ENCODE measurements around the gene SPEF1. TPM values are rescaled to one million over a fixed set of nuclear protein-coding genes. Genes with fewer than 3 reads are reported as not detected.

SPEF1 gene
- total and polyA plus RNA-seq, 2 experiments from 2014 or later, result 0.63 TPM; not detected in 1

DNA sequence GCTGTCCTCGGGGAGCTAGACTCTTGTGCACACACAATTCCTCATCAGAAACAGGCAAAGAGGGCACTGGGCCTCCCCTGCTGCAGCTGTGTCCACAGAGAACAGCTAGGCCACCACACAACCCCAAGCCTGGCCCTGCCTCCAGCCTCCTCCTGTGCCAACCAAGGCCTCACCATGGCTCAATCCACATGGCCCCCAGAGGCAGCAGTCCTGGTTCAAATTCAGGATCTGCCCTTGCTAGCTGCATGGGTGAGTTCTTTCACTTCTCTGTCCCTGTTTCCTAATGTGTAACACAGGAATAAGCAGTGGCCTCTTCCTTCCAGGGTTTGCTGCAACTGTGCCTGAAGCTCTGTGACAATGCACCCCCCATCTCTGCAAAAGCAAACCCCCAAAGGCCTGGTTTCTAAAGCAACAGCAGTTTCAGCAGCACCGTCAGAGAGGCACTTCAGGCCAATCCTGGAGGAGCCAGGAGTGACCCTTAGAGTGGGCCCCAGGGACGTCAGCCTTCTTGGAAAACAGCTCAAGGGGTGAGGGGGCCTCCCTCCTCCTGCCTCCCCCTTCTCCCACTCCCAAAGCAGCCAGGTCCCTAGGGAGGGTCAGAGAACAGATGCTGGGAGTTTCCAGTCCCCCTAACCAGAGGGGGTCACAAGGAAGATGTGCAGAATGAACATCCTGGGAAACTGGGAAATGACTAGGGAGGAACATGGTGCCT lies 15.9 kb downstream of the SPEF1 start:
- Histone ChIP-seq H3K4me3 (no peak overlapping the region), H3K79me2 (no peaks in the 10 kb centered on the region), H3K36me3 (replicated peaks; ENCODE audit: insufficient read depth, low read depth) (no peaks in the 10 kb centered on the region), H3K9me2 (replicated peaks; ENCODE audit: insufficient read depth) (no peaks in the 10 kb centered on the region), H3K4me1 (ENCODE audit: insufficient read depth) (peaks cover 13% of the 10 kb centered on the region), H3K27ac (no peak overlapping the region), H2AFZ (no peak overlapping the region), H3K9me3 (ENCODE audit: low read depth) (no peaks in the 10 kb centered on the region), H3K27me3 (no peaks in the 10 kb centered on the region), H3K4me2 (no peak overlapping the region), H4K20me1 (ENCODE audit: insufficient read depth, poor library complexity, severe bottlenecking) (no peaks in the 10 kb centered on the region)
- 95% methylated on average over 3 of the region's 3 CpGs for WGBS (ENCODE audit: low lambda C conversion rate, missing lambda C conversion rate)
- DNase-seq (ENCODE audit: low spot score), result no peak
- TF ChIP-seq EZH2phosphoT487 (IDR thresholded peaks at IDR 0.05; ENCODE audit: low read depth, severe bottlenecking, unreplicated experiment), result no peak
- TF ChIP-seq EZH2 (IDR thresholded peaks at IDR 0.05; ENCODE audit: borderline replicate concordance), result no peak
- TF ChIP-seq, protein P1, sequence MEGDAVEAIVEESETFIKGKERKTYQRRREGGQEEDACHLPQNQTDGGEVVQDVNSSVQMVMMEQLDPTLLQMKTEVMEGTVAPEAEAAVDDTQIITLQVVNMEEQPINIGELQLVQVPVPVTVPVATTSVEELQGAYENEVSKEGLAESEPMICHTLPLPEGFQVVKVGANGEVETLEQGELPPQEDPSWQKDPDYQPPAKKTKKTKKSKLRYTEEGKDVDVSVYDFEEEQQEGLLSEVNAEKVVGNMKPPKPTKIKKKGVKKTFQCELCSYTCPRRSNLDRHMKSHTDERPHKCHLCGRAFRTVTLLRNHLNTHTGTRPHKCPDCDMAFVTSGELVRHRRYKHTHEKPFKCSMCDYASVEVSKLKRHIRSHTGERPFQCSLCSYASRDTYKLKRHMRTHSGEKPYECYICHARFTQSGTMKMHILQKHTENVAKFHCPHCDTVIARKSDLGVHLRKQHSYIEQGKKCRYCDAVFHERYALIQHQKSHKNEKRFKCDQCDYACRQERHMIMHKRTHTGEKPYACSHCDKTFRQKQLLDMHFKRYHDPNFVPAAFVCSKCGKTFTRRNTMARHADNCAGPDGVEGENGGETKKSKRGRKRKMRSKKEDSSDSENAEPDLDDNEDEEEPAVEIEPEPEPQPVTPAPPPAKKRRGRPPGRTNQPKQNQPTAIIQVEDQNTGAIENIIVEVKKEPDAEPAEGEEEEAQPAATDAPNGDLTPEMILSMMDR (IDR thresholded peaks at IDR 0.05; ENCODE audit: poor library complexity), result no peak

DNA sequence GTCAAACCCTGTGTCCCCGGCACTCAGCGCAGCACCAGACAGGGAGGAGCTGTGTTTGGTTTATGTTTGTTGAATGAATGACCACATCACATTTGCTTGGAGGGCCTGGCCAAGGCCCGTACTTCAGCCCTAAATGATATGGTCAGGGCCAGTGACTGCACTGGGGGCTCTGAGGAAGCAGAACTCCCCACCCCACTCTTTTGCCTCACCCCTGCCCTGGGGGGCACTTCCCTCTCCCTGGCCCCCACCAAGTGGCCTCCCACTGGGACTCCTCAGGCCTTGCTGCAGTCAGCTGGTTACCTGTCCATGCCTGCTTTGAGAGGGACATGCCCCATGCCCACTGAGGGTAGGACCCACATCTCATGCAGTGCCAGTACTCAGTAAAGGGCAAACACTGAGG lies 16.6 kb downstream of the SPEF1 start:
- no peak for DNase-seq (ENCODE audit: low spot score)
- Histone ChIP-seq H3K27me3 (no peaks in the 10 kb centered on the region), H3K4me2 (no peak overlapping the region), H3K4me1 (ENCODE audit: insufficient read depth) (peaks cover 13% of the 10 kb centered on the region), H3K9me3 (ENCODE audit: low read depth) (no peaks in the 10 kb centered on the region), H2AFZ (no peak overlapping the region), H3K4me3 (no peak overlapping the region), H3K79me2 (no peaks in the 10 kb centered on the region), H3K36me3 (replicated peaks; ENCODE audit: insufficient read depth, low read depth) (no peaks in the 10 kb centered on the region), H4K20me1 (ENCODE audit: insufficient read depth, poor library complexity, severe bottlenecking) (no peaks in the 10 kb centered on the region), H3K27ac (no peak overlapping the region), H3K9me2 (replicated peaks; ENCODE audit: insufficient read depth) (no peaks in the 10 kb centered on the region)
- WGBS (ENCODE audit: low lambda C conversion rate, missing lambda C conversion rate), result 93% methylated on average over 3 of the region's 3 CpGs
- TF ChIP-seq, protein P1 (IDR thresholded peaks at IDR 0.05; ENCODE audit: poor library complexity), result no peak
- no peak for TF ChIP-seq EZH2 (IDR thresholded peaks at IDR 0.05; ENCODE audit: borderline replicate concordance)
- no peak for TF ChIP-seq EZH2phosphoT487 (IDR thresholded peaks at IDR 0.05; ENCODE audit: low read depth, severe bottlenecking, unreplicated experiment)

DNA sequence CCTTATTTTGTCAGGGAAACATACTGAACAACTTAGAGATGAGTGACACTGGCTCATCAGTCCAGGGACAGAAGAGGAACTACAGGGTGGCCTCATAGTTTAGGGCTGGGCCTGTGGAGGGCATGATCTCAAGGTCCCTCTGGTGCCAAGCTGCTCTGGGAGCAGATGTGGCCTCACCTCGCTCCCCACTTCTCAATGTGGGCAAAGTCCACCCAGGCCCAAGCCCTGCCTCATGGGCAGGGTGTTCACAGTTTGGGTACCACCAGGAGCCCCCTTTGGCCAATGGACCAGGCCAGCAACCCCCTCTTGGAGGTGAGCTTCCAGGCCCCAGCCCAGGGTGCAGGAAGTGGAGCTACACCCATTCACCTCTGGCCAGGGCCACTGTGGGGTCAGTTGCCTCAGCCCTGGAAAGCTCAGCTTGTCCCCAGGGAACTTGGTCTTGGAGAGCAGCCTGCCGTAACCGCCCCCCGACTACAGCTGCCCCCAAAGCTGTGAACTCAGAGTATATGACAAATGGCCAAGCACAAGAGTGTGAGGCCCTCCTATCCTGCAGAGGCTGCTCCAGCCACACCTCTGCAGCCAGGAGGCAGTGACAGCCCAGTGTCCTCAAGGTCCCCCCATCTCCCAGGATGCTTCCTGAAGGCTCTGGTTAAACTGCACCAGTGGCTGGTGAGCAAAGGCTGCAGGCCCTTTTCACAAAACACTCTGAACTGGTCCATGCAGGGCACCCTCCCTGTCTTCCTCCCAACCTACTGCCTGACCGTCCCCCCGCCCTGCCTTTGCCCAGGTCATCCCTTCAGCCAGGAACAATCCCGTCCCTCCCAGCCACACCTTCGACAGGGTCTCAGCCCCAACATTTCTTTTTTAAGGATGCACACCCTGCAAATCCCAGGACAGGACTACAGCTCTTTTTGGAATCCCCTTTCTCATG lies 17.3 kb downstream of the SPEF1 start:
- WGBS (ENCODE audit: low lambda C conversion rate, missing lambda C conversion rate), result 94% methylated on average over 8 of the region's 8 CpGs
- Histone ChIP-seq H3K36me3 (replicated peaks; ENCODE audit: insufficient read depth, low read depth) (no peaks in the 10 kb centered on the region), H3K4me3 (no peak overlapping the region), H3K9me2 (replicated peaks; ENCODE audit: insufficient read depth) (no peaks in the 10 kb centered on the region), H2AFZ (no peak overlapping the region), H3K79me2 (no peaks in the 10 kb centered on the region), H3K4me1 (ENCODE audit: insufficient read depth) (peaks cover 10% of the 10 kb centered on the region), H4K20me1 (ENCODE audit: insufficient read depth, poor library complexity, severe bottlenecking) (no peaks in the 10 kb centered on the region), H3K4me2 (no peak overlapping the region), H3K9me3 (ENCODE audit: low read depth) (no peaks in the 10 kb centered on the region), H3K27me3 (no peaks in the 10 kb centered on the region), H3K27ac (no peak overlapping the region)
- TF ChIP-seq EZH2phosphoT487 (IDR thresholded peaks at IDR 0.05; ENCODE audit: low read depth, severe bottlenecking, unreplicated experiment), result no peak
- TF ChIP-seq, protein P1 (IDR thresholded peaks at IDR 0.05; ENCODE audit: poor library complexity), result no peak
- no peak for TF ChIP-seq EZH2 (IDR thresholded peaks at IDR 0.05; ENCODE audit: borderline replicate concordance)
- DNase-seq (ENCODE audit: low spot score), result no peak
